Ishikawa (cell line): ENCODE data around the gene TOR4A.

Experiments used
- CEBPB ChIP-seq: IDR thresholded peaks from 2 replicates; pipeline ENCODE4 v1.6.1; 2012
- CREB1 ChIP-seq: IDR thresholded peaks from 2 replicates; pipeline ENCODE4 v1.6.1; 2012; ENCODE audit warnings: low read depth
- EGR1 ChIP-seq: IDR thresholded peaks from 2 replicates; pipeline ENCODE4 v1.6.1; 2012
- EP300 ChIP-seq: IDR thresholded peaks from 2 replicates; pipeline ENCODE4 v1.6.1; 2012; ENCODE audit warnings: borderline replicate concordance
- FOXM1 ChIP-seq: IDR thresholded peaks from 2 replicates; pipeline ENCODE4 v1.6.1; 2012; ENCODE audit warnings: low read depth, borderline replicate concordance
- NFIC ChIP-seq: IDR thresholded peaks from 2 replicates; pipeline ENCODE4 v1.6.1; 2012
- RAD21 ChIP-seq: IDR thresholded peaks from 2 replicates; pipeline ENCODE4 v1.6.1; 2012; ENCODE audit warnings: low read depth
- TAF1 ChIP-seq: IDR thresholded peaks from 2 replicates; pipeline ENCODE4 v1.6.1; 2012; ENCODE audit warnings: low read depth, mild to moderate bottlenecking
- TCF12 ChIP-seq: IDR thresholded peaks from 2 replicates; pipeline ENCODE4 v1.6.1; 2012; ENCODE audit warnings: low read depth
- TEAD4 ChIP-seq: IDR thresholded peaks from 2 replicates; pipeline ENCODE4 v1.6.1; 2012
- YY1 ChIP-seq: IDR thresholded peaks from 2 replicates; pipeline ENCODE4 v1.6.1; 2012; ENCODE audit warnings: low read depth
- ZBTB7A ChIP-seq: IDR thresholded peaks from 2 replicates; pipeline ENCODE4 v1.6.1; 2012; ENCODE audit warnings: low read depth
- TF ChIP-seq, protein P1 (sequence below): IDR thresholded peaks from 2 replicates; pipeline ENCODE4 v1.6.1; 2012; ENCODE audit warnings: low read depth, mild to moderate bottlenecking
- TF ChIP-seq, protein P2 (sequence below): IDR thresholded peaks from 2 replicates; pipeline ENCODE4 v1.6.1; 2012
- TF ChIP-seq, protein P3 (sequence below): IDR thresholded peaks from 2 replicates; pipeline ENCODE4 v1.6.1; 2012

The TOR4A gene

DNA sequence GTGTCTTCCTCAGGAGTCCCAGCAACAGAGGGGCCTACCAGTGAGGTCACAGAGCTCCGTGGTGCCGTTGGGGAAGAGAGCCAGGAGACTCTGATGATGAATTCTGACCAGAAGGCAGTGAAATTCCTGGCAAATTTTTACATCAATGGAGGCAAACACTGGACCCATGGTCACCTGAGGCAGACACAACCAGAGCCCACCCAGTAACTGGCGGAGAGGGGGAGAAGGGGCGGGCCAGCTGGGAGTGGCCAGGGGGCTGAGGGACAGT lies 26.4 kb upstream of the TOR4A start, which contains the start of gene STPG3:
STPG3 (plus strand) TSS at position 93 of the 268 bp plus-strand sequence; CDS start at position 94, 1 bp downstream.
- TF ChIP-seq, protein P1, sequence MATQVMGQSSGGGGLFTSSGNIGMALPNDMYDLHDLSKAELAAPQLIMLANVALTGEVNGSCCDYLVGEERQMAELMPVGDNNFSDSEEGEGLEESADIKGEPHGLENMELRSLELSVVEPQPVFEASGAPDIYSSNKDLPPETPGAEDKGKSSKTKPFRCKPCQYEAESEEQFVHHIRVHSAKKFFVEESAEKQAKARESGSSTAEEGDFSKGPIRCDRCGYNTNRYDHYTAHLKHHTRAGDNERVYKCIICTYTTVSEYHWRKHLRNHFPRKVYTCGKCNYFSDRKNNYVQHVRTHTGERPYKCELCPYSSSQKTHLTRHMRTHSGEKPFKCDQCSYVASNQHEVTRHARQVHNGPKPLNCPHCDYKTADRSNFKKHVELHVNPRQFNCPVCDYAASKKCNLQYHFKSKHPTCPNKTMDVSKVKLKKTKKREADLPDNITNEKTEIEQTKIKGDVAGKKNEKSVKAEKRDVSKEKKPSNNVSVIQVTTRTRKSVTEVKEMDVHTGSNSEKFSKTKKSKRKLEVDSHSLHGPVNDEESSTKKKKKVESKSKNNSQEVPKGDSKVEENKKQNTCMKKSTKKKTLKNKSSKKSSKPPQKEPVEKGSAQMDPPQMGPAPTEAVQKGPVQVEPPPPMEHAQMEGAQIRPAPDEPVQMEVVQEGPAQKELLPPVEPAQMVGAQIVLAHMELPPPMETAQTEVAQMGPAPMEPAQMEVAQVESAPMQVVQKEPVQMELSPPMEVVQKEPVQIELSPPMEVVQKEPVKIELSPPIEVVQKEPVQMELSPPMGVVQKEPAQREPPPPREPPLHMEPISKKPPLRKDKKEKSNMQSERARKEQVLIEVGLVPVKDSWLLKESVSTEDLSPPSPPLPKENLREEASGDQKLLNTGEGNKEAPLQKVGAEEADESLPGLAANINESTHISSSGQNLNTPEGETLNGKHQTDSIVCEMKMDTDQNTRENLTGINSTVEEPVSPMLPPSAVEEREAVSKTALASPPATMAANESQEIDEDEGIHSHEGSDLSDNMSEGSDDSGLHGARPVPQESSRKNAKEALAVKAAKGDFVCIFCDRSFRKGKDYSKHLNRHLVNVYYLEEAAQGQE: no peak
- TF ChIP-seq TEAD4 (no peak), CREB1 (no peak), YY1 (no peak), NFIC (no peak), EP300 (no peak)
- TF ChIP-seq, protein P2, sequence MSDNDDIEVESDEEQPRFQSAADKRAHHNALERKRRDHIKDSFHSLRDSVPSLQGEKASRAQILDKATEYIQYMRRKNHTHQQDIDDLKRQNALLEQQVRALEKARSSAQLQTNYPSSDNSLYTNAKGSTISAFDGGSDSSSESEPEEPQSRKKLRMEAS: no peak

DNA sequence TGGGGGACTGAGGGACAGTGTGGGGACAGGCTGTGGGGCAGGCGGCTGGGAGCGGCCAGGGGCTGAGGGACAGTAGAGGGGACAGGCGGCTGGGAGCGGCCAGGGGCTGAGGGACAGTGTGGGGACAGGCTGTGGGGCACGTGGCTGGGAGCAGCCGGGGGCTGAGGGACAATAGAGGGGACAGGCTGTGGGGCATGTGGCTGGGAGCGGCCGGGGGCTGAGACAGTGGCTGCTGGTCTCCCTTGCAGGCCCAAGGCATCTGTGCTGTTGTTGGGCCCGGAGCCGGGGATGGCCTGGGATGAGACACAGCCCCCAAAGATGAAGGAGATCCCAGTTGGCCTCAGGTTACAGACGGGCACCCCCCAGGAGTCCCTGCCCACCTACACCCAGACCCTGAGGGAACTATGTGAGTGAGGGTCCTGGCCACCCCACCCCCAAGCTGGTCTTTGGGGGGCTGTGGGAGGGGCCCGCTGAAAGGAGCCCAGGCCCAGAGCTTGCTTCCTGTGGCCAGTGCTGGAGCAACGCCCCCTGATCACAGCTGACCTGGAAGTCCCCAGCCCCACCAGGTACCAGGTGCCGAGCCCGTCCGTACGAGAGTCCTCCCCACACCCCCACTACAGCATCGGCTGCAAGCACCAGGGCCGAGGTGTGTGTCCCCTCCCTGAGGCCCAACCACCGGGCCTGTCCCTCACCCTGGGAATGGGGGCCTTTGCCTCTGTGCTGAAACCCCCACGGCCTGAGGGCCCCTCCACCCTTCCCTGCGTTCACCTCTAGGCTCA lies 25.8 kb upstream of the TOR4A start:
- TF ChIP-seq CEBPB (no peak), EGR1 (no peak), NFIC (no peak), TEAD4 (no peak), ZBTB7A (no peak), TCF12 (no peak), CREB1 (no peak), FOXM1 (no peak), RAD21 (no peak), YY1 (no peak), EP300 (no peak), TAF1 (no peak)
- TF ChIP-seq, protein P2: no peak
- TF ChIP-seq, protein P3, sequence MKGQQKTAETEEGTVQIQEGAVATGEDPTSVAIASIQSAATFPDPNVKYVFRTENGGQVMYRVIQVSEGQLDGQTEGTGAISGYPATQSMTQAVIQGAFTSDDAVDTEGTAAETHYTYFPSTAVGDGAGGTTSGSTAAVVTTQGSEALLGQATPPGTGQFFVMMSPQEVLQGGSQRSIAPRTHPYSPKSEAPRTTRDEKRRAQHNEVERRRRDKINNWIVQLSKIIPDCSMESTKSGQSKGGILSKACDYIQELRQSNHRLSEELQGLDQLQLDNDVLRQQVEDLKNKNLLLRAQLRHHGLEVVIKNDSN: no peak
- TF ChIP-seq, protein P1: no peak

DNA sequence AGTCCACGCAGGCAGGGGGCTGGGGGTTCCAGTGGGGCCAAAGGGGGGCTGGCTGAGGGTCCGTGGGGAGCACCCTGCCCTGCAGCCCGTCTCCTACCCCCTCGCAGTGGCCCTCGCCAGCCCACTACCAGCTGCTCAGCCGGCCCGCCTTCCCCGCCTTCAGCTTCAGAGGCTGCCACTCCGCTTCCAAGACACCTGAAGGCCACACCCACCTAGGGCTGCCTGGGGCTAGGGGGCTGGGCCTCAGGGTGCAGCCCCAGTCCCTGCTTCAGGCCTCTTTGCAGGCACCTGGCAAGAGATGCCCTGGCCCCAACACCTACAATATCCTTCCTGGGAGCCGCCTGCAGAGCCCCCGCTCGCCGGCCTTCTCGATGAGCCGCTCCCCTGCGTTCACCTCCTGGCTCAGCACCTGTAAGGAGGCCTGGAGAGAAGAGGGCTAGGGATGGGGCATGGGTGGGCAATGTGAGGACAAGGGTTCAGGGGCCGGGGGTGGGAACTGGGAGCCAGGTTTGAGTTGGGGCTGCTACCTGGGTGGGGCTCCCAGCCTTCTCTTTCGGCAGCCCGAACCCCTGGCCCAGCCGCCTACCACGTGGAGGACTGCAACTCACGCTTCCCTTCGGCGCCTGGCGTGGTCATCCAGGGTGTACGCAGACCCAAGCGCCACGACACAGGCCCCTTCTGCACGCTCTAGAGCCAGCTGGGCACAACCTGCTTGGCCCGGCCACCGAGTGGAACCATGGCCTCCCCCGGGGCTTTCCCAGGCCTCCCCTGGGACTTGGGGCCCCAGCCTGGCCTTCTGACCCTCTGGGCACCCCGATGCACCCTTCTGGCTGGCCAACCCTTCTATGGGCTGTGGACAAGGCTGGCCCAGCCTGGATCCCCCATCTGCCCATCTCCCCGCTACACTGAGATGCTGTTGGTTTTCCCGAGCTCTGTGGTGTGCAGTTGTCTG lies 24.7 kb upstream of the TOR4A start:
- TF ChIP-seq TAF1 (no peak), CEBPB (no peak), ZBTB7A (peak; percentile 43; the same call in 1 of the 2 replicates)
- TF ChIP-seq, protein P2: peak; percentile 48; the same call in 1 of the 2 replicates

DNA sequence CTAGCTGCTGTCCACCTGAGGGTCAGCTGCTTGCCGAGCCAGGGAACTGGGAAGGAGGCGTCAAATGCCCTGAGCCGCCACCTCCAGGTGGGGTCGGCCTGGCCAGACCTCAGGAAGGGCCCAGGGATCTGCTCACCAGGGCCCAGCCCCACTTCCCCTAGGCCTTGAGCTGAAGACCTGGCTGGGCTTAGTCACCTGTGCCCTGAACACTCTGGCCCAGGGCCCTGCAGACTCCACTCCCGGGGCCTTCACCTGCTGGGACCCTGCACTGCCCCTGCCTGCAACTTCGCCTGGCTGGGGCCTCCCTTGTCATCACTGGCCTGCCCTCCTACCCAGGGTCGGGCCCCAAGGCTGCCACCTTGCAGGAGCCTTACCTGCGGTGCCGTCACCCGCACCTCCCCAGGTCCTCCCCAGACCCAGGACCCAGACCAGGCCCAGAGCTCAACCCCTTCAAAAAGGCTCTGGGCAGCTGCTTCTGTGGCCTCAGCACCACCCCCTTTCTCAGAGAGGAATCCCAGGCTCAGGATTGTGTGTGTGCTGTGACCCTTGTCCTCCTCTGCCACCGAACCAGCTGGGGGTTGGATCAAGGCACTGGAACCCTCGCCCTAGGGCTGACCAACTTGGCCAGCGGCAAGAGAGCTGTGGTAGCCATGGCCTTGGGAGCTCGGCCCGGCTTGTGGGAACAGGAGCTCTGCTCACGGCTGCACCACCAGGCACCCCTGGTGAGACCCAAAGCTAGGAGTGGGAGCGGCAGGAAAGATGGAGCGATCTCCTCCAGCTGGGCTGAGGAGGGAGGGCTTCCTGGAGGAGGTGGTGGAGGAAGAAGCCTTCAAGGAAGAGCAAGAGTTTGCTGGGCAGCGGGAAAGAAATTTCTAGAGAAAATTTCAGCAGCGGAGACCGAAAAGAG lies 23.6 kb upstream of the TOR4A start:
- TF ChIP-seq FOXM1 (no peak), NFIC (no peak), TEAD4 (no peak), TAF1 (no peak), YY1 (peak; percentile 5; the same call in 1 of the 2 replicates), CEBPB (no peak), ZBTB7A (no peak; the same call in 1 of the 2 replicates), RAD21 (no peak)
- TF ChIP-seq, protein P3: no peak
- TF ChIP-seq, protein P2: peak; percentile 43
- TF ChIP-seq, protein P1: no peak
